Activated CD8-positive, alpha-beta T cell treated with anti-CD3 and anti-CD28 coated beads for 36 hours (primary cell): ENCODE results near the gene PMVK. TPM values are rescaled to one million over a fixed set of nuclear protein-coding genes. Genes with fewer than 3 reads are reported as not detected.
"Not testable (repeated sequence)": the region's sequence is repeated elsewhere in the genome, so short reads cannot be mapped to it uniquely, and the experiment has no call there.

ENCODE experiments used
- ATAC-seq: fragments of 200-7000 bp; cut with Tn5 transposase; one replicate; pipeline ENCODE4 v1.10.0; 2021; ENCODE audit warnings: mild to moderate bottlenecking, moderate library complexity
- CTCF ChIA-PET: fragments of 350-600 bp; sonication (Branson Sonifier 250); formaldehyde crosslinking; loops from one replicate; lab custom pipeline; 2021; ENCODE audit warnings: antibody characterized with exemption; lab: Charles Lee
- POLR2A ChIA-PET: fragments of 350-600 bp; sonication (Branson Sonifier 250); formaldehyde crosslinking; loops from one replicate; lab custom pipeline; 2021; ENCODE audit warnings: antibody characterized with exemption; lab: Charles Lee
- DNase-seq: peaks from one replicate; pipeline ENCODE4 v3.0.0-alpha.2; 2020
- H3K27ac Mint-ChIP-seq: one replicate; pipeline ENCODE4 v1.8.0; 2021; ENCODE audit warnings: mild to moderate bottlenecking, mixed read lengths
- H3K27me3 Mint-ChIP-seq: one replicate; pipeline ENCODE4 v1.8.0; 2021; ENCODE audit warnings: mixed read lengths
- H3K36me3 Mint-ChIP-seq: one replicate; pipeline ENCODE4 v1.8.0; 2021; ENCODE audit warnings: low read depth, mixed read lengths
- H3K4me1 Mint-ChIP-seq: one replicate; pipeline ENCODE4 v1.8.0; 2021; ENCODE audit warnings: low read depth, mixed read lengths
- H3K4me3 Mint-ChIP-seq: one replicate; pipeline ENCODE4 v1.8.0; 2021; ENCODE audit warnings: mild to moderate bottlenecking, moderate library complexity, mixed read lengths
- H3K9me3 Mint-ChIP-seq: one replicate; pipeline ENCODE4 v1.8.0; 2021; ENCODE audit warnings: mixed read lengths
- intact Hi-C: fragments of 100-400 bp; cut with micrococcal nuclease; formaldehyde crosslinking; loops from one replicate; pipeline ENCODE4 v1.10.0; 2022
- total RNA-seq, 2 experiments: library from RNA; stranded (reverse); gene quantifications; one replicate each; pipeline ENCODE4 v1.2.3, GENCODE V29; 2021
- TF ChIP-seq, protein P1 (sequence below): fragments of 200-600 bp; IDR thresholded peaks from one replicate; pipeline ENCODE4 v1.8.0; 2022; ENCODE audit warnings: antibody characterized with exemption, mild to moderate bottlenecking

PMVK gene
- total RNA-seq, 2 experiments from 2014 or later = 32.3 to 33.2 TPM

DNA sequence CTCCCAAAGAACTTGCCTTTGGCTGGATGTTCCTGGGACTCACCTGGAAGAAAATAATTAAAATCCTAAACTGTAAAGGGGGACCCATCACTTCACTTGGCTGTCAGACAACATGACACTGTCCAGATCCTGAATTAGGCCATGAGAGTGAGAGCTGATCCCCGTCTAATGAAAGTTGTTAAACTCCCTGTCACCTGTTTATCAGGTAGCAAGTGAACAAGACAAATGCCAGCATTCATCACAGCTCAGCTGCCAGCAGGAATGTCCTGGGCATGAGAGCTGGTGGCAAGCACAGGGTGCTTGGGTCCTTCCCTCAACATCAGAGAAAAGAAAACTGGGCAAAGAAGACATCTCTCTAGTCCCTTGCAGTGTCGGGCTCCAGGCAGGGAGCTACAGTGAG, 23.8 kb downstream of the PMVK start:
- Mint-ChIP-seq H3K27me3 (no peaks in the 10 kb centered on the region), H3K9me3 (peaks cover 1% of the 10 kb centered on the region), H3K36me3 (peaks cover 8% of the 10 kb centered on the region), H3K4me3 (no peak overlapping the region), H3K4me1 (no peaks in the 10 kb centered on the region), H3K27ac (no peak overlapping the region)
- intact Hi-C loops = no loop called here
- TF ChIP-seq, protein P1, sequence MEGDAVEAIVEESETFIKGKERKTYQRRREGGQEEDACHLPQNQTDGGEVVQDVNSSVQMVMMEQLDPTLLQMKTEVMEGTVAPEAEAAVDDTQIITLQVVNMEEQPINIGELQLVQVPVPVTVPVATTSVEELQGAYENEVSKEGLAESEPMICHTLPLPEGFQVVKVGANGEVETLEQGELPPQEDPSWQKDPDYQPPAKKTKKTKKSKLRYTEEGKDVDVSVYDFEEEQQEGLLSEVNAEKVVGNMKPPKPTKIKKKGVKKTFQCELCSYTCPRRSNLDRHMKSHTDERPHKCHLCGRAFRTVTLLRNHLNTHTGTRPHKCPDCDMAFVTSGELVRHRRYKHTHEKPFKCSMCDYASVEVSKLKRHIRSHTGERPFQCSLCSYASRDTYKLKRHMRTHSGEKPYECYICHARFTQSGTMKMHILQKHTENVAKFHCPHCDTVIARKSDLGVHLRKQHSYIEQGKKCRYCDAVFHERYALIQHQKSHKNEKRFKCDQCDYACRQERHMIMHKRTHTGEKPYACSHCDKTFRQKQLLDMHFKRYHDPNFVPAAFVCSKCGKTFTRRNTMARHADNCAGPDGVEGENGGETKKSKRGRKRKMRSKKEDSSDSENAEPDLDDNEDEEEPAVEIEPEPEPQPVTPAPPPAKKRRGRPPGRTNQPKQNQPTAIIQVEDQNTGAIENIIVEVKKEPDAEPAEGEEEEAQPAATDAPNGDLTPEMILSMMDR = no peak
- DNase-seq (no peak), ATAC-seq (no peak)
- ChIA-PET POLR2A (no interaction called here), CTCF (interaction anchor here (1.2 kb wide), 1 partner anchor 31 kb away, joined by 3 read pairs; no protein-coding TSS in a partner anchor)

DNA sequence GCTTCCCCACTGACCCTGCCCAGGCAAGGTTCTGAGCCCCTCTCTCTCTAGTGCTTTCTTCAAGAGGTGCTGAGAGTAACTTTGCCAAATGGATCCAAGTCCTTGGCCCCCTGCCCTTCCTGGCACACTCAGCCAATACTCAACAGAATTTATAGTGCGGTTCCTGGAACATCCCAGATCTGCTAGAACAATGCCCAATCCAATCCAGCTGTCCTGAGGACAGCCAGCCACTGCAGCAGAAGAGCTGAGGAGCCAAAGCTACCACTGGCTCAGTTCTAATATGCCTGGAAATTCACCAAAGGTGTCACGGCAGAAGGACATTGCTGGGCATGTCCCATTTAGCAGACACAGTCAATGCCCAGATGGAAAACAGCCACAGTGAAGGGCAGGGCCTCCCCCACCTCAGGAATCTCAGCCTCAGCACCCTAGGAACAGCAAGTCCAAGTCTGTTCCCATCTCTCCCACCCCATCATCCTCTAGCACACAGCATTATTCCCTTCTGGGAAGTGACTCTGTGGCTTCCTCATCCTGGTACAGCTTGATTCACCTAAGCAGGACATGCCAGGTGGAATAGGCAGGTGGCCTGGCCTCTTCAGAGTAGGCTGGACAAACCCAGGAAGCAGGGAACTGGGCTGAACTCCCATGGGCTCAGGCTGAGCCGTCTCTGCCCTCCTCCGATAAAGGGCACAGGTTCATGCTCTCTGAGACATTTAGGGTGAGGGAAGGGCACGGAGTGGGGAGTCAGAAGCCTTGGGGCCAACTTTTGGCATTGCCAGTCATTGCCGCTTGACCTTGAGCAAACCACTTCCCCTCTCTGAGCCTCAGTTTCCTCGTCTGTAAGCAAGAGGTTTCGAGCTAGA, 24.6 kb downstream of the PMVK start:
- no peaks in the 10 kb centered on the region for H3K4me1 Mint-ChIP-seq
- DNase-seq (no peak), ATAC-seq (no peak)
- no peak overlapping the region for H3K27ac Mint-ChIP-seq
- ChIA-PET CTCF (no interaction called here), POLR2A (no interaction called here)
- peaks cover 1% of the 10 kb centered on the region for H3K9me3 Mint-ChIP-seq
- peaks cover 7% of the 10 kb centered on the region for H3K36me3 Mint-ChIP-seq
- no peaks in the 10 kb centered on the region for H3K27me3 Mint-ChIP-seq
- no peak overlapping the region for H3K4me3 Mint-ChIP-seq
- TF ChIP-seq, protein P1 = no peak
- intact Hi-C loops = no loop called here

DNA sequence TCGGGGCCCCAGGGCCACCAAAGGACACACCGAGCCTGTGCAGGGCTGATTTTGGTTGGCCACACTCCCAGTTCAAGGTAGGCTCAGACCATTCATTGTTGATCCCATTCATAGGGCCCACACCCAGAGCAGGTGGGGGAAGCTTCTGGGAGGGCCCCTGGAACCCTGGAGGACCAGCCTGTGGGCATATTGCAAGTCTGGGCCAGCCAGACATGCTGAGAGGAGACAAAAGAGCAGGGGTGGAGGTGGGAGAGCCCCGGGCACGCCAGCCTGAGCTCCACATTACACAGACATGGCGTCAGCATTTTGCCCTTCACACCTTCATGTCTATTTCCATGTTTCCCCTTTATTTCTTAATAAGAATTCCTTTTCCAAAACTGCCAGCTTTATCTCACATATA, 25.7 kb downstream of the PMVK start:
- TF ChIP-seq, protein P1 = no peak
- intact Hi-C loops = no loop called here
- ChIA-PET CTCF (interaction anchor here (0.6 to 1.7 kb wide), 2 partner anchors 33 to 180 kb away, joined by 3 to 4 read pairs; no protein-coding TSS in a partner anchor), POLR2A (no interaction called here)
- ATAC-seq = no peak
- Mint-ChIP-seq H3K27ac (no peak overlapping the region), H3K4me3 (no peak overlapping the region), H3K27me3 (no peaks in the 10 kb centered on the region), H3K4me1 (no peaks in the 10 kb centered on the region), H3K36me3 (no peaks in the 10 kb centered on the region), H3K9me3 (no peaks in the 10 kb centered on the region)
- no peak for DNase-seq

- ChIA-PET POLR2A (interaction anchor here (0.8 kb wide), 1 partner anchor 12 kb away, joined by 3 read pairs; no protein-coding TSS in a partner anchor), CTCF (no interaction called here)
- Mint-ChIP-seq H3K27me3 (no peaks in the 10 kb centered on the region), H3K4me1 (no peaks in the 10 kb centered on the region), H3K27ac (no peak overlapping the region), H3K36me3 (no peaks in the 10 kb centered on the region), H3K4me3 (no peak overlapping the region), H3K9me3 (no peaks in the 10 kb centered on the region)
- DNase-seq (no peak), ATAC-seq (no peak)
- TF ChIP-seq, protein P1 = no peak
- intact Hi-C loops = no loop called here
Measured at GRCh38 chr1:154908937-154909336, 27.6 kb downstream of the PMVK start.

GRCh38 chr1:154908129-154908528, 28.4 kb downstream of the PMVK start:
- H3K27me3 Mint-ChIP-seq, H3K36me3 Mint-ChIP-seq, CTCF ChIA-PET, ATAC-seq, H3K4me1 Mint-ChIP-seq, H3K4me3 Mint-ChIP-seq, H3K9me3 Mint-ChIP-seq, H3K27ac Mint-ChIP-seq, DNase-seq, intact Hi-C loops: not testable (repeated sequence)
- POLR2A ChIA-PET = interaction anchor here (0.8 kb wide), 1 partner anchor 13 kb away, joined by 3 read pairs; no protein-coding TSS in a partner anchor
